GM12801 (cell line): ENCODE data around the gene PTPRT.

Experiments used
- TF ChIP-seq, protein P1 (sequence below): IDR thresholded peaks from one replicate; pipeline ENCODE4 v1.5.1; 2011; ENCODE audit warnings: control low read depth; ENCODE audit not compliant: insufficient read length; ENCODE audit errors: extremely low read depth

The PTPRT gene

DNA sequence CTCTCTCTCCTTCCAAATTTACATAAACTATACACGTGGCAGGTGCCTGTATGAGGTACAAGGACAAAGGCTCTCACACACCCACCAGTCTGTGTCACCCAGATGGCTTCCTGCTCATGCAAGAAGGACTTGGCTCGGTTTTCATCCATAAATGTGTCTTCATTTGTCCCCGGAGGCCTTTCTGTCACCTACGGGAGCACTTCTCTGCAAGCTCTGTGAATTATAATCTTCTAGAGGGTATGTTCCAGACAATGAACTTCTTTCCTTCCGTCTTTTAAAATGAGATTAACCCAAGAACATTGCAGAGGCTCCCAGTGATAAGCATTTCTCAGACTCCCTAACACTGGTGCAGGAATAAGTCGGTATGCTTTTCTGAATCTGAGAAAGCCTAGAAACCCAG, 123.6 kb downstream of the PTPRT start:
- TF ChIP-seq, protein P1, sequence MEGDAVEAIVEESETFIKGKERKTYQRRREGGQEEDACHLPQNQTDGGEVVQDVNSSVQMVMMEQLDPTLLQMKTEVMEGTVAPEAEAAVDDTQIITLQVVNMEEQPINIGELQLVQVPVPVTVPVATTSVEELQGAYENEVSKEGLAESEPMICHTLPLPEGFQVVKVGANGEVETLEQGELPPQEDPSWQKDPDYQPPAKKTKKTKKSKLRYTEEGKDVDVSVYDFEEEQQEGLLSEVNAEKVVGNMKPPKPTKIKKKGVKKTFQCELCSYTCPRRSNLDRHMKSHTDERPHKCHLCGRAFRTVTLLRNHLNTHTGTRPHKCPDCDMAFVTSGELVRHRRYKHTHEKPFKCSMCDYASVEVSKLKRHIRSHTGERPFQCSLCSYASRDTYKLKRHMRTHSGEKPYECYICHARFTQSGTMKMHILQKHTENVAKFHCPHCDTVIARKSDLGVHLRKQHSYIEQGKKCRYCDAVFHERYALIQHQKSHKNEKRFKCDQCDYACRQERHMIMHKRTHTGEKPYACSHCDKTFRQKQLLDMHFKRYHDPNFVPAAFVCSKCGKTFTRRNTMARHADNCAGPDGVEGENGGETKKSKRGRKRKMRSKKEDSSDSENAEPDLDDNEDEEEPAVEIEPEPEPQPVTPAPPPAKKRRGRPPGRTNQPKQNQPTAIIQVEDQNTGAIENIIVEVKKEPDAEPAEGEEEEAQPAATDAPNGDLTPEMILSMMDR, result no peak

DNA sequence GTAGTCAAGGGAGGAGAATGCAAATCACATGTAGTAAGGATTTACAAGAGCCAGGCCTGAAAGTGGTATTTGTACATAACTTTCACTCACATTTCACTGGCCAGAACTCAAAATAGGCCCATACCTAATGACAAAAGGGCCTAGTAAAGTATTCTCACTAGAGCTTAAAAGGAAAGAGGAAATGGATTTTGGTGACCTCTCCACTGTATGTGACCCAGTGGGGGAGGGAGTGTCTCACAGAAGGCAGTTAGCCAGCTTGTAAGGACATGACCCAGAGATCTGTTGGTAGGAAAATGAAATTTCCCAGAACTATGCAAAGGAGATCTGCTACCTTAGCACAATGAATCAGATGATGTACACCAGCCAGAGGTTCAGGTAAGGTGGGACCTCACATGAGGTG, 124.4 kb downstream of the PTPRT start:
- TF ChIP-seq, protein P1, result no peak

DNA sequence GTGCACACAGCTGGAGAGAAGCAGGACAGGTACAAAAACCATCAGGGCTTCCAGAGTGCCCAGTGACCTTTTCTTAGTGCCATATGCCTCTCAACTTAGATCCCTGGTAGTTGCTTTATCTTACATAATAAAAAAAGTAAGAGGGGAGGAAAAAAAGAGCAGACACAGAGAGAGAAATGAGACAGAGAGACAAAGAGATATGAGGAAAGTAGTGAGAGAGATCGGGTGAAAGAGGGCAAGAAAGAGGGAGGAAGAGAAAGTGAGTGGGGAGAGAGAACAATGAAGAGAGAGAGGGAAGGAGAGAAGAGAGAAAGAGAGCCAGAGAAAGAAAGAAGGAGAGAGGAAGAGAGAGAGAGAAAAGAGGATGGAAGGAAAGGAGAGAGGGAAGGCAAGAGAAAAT, 131.6 kb downstream of the PTPRT start:
- TF ChIP-seq, protein P1, result no peak

DNA sequence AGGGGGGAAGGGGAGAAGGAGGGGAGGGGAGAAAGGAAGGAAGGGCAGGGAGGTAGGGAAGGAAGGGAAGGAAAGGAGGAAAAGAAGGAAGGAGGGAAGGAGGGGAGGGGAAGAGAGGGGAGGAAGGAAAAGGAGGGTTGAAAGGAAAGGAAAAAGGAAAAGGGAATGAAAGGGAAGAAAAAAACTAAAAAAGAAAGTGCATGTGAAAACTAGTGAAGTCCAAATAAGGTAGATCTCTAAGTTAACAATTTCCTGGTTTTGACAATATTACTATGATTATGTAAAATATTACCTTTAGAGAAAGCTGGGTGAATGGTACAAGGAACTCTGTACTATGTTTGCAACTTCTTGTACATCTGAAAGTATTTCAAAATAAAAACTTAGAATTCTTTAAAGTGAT, 132.4 kb downstream of the PTPRT start:
- TF ChIP-seq, protein P1, result no peak

DNA sequence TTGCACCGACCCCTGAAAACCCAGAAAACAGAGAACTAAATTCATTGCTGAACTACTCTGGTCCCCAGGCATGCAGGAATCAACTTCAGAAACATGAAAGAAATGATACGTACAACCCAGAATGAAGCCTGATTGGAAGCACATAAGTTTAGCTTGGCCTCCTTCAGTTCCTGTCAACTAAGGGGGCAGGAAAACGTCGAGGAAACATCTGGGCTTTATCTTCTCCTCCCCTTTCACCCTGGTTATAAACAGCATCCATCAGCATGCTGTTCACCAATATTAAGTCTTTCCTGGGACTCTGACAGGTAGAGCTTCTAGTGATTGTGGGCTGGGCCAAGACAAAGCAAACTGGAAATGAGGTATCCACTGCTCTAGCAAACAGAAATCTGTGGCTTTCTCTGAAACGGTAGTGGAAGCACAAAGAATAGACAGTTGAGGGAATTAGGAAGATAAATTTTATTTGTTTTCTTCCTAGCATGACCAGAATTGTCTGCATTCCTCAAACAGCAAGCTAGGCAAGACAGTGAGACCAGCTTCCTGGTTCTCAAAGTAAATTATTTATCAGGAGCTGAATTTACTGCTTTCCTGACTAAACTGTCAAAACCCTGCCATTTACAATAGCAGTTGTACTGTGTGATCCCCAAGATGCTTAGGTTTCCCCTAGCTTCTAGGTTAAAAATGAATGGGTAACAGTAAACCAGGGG, 134.4 kb downstream of the PTPRT start:
- TF ChIP-seq, protein P1, result no peak

DNA sequence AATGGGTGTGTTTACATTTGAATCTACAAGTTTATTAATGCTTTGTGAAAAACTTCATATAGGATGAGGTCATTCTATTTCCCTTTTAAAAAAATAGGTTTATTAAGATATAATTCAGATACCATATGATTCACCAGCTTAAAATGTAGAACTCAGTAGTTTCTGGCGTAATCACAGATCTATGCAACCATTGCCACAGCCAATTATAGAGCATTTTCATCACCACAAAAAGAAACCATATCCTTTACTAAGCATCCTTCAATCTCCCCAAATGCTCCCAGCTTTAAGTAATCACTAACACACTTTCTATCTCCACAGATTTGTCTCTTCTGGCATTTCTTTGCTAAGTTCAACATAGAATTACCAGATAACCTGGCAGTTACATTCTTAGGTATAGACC, 137.2 kb downstream of the PTPRT start:
- TF ChIP-seq, protein P1, result no peak

DNA sequence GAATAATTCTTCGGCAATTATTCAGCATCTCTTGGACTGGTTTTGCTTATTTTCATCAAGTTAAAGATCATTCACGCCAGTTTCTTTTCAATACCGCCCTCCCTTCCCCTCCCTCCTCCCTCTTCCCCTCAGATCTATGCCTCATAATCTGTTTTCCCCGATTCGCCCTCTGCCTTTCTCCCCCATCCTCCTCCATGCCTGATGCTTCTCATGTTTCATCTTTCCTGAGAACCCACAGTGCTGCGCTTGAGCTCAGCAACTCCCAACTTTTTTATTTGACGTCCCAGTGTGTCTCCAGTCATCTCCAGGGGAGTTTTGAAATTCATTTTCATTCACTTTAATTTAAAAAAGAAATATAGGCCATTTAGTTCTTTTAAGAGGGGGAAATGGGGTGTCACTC, 142.7 kb downstream of the PTPRT start:
- TF ChIP-seq, protein P1, result no peak
